HTR-8/SVneo (cell line): ENCODE measurements around the gene DPP10.
"Not testable (repeated sequence)": the region's sequence is repeated elsewhere in the genome, so short reads cannot be mapped to it uniquely, and the experiment has no call there.

ENCODE experiments used
- DNase-seq: peaks from one replicate; pipeline ENCODE4 v3.0.0; 2011; ENCODE audit warnings: low spot score, mixed read lengths; ENCODE audit not compliant: insufficient read length
- FAIRE-seq: peaks from 2 replicates; lab custom pipeline; 2011; peaks lifted over from hg19 to GRCh38; lab: Jason Lieb, UNC

DPP10 gene

DNA sequence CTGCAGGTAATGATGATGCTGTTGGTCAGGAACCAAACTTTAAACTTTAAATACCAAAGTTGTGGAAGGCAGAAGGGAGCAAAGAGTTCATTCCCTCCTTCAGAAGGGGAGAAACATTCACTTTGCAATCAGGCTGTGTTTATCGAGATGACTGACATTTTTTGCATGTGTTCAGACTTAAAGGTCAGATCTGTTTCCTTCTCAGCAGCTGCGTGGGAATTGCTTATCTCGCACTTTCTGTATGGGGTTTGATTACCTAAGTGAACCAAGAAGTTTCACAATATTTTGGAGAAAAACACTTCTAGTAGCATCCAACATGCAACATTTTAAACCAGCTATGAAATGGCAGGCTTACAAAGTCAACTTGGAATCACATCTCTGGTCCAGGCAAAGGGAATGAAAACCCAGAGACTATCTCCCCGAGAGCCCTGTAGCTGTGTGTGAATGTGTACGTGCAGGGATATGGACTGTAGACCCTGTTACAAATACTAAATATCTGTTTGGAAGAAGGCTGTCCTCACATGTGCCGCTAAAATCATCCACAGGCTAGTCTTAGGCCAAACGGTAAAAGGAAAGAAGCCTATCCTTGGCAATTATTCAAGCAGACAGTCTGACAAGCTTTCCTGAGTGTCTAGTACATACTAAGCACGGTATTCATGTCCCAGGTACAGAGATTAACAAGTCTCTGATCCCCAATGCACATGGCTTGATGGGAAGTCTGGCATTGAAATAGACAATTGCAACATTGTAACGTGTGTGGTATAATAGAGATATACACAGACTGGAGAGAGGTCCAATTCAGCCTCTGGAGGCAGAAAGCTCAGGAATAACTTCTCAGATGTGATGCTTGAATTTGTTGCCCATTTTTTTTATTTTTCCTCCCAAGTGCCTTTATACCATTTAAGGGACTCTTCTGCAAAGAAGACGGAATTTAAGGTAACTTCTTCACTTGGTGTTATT lies 483.1 kb downstream of the DPP10 start:
- FAIRE-seq, result no peak
- no peak for DNase-seq

DNA sequence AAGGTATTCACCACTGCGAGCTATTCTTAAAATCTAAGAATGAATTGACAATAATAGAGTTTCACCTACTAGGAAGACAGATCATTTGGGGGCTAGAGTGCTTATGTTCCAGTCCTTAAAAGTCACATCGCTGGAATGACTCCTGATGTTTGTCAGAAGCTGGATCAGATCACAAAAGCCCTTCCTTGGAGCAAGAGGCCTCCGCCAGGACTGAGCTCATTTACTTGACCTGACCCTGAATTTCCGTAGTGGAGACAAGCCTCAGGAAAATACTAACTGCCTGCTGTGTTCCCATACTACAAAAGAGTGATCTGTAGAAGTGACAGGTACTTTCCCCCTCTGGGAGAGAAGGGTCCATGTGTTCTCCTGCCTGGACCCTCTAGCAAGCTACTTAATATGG lies 483.9 kb downstream of the DPP10 start:
- no peak for DNase-seq
- FAIRE-seq, result no peak

DNA sequence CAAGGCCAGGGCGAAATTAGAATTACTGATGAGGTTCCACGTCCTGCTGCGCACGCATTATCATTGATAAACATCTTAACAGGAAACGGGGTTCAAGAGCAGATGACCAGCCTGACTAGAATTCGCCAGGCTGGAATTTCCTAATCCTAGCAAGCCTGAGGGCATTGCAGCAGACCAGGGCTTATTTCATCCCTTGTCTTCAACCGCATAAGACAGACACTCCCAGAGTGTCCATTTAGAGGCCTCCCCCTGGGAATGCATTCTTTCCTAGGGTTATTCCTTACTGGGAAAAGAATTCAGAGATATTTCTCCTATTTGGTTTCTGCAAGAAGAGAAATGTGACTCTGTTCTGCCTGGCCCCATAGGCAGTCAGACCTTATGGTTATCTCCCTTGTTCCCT lies 486.8 kb downstream of the DPP10 start:
- no peak for FAIRE-seq

DNA sequence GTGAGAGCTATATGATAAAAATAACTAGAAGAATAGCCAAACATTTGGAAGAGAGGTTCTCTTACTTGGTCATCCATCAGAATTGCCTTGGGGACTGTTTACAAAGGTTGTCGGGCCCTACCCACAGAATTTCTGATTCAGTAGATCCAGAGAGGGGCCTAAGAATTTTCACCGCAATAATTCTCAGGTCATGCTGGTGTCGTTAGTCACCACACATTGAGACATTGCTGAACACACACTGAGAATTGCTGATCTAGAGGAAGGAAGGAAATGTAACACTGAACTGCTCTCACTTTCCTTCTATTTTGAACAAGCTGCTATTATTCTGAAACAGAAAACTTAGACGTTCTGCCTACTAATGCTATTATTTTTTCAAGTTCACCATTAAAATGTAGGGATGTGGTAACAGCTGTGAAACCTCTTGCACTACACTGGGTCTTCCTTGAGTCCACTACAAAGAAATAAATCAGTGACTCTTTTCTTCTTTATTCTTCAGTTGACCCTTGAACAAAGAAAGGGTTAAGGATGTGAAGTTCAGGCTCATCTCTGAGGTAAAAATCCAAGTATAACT lies 491.3 kb downstream of the DPP10 start:
- DNase-seq (no peak), FAIRE-seq (no peak)

More for the DNA sequence above, 486.8 kb downstream of the DPP10 start:
- no peak for DNase-seq

DNA sequence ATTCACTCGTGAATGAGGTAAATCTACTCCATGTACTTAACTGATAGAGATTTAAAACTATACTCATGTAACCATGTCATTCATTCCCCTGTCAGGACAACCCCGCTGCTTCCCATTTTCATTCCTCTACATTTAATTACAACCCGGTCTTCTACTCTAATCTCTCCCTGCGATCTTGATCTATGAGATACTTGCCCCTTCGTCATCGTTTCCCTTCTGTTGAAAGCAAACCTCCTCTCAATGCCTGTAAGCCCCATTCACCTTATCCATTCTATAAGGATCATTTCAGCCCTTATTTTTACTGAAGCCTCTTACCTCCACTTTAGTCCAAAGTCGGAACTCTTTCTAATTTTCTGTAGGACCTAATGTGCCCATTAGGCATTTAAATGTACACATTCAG lies 492.6 kb downstream of the DPP10 start:
- DNase-seq (no peak), FAIRE-seq (no peak)

DNA sequence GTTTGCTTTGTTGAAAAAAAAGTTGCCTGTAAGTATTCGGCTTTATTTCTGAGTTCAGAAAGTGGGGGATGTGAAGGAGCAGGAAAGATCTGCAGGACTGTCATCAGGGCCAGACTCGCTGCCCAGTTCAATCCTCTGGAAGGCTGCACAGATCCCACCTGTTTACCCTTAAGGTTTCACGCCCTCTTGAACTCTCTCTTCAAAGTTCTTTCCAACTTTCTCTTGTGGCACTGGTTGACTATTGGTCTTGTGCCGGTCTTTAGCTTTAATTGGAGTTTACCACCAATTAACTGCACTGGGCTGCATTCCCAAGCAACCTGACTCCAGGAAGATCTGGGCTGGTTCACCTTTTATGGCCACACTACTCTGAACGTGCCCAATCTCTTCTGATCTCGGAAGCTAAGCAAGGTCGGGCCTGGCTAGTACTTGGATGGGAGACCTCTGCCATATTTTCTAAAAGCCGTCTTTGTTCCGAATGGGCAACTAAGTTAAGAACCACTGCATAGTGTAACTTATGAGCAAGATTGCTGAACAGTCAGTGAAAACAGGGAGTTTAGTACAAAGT lies 495.0 kb downstream of the DPP10 start:
- DNase-seq (no peak), FAIRE-seq (no peak)

DNA sequence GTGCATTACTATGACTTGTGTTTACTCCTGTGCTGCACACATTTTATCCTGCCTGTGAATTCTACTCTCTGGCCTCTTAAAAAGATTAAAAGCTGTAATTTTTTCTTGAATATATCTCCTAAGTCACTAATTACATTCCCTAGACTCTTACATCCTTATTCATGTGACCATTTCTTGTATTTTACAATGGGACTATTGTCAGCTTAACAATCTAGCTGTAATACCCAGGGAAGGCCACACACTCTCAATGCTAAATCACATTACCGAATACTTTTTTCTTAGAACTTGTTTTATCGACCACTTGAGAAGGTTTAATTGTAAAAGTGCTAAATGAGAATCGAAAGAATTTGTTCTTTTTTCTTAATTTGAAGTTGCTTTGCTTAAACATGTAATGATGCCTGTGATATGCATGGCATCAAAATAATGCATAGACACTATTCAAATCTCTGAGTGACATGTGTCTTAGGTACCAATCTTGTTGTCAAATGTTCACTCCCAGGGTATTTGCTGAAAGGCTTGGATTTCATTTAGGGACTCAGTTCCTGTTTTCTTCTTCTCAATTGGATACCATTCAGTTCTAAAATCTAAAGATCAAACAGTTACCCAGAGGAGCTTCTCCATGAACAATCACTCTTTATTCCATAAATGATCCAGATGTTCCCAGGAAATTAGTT lies 498.5 kb downstream of the DPP10 start:
- FAIRE-seq (no peak), DNase-seq (no peak)

DNA sequence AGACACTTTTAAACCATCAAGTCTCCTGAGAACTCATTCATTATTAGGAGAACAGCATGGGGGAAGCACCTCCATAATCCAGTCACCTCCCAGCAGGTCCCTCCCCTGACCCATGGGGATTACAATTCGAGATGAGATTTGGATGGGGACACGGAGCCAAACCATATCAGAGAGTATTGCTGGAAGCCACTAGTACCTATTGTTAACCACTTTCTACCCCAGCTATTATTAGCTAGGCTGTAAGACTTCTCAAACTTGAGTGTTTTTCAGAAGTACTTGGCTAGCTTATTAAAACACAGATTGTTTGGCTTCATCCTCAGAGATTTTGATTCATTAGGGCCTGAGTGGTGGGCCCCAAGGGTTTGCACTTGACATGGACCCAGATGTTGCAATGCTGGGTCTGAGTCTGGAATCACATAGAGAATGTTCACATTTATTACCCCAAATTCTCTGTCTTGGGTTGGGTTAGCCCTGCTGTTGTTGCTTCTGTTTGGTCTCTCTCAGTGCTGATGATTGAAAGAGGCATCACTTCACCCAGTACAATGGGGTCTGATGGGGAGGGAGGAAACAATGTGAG lies 506.9 kb downstream of the DPP10 start:
- no peak for DNase-seq
- FAIRE-seq, result no peak

DNA sequence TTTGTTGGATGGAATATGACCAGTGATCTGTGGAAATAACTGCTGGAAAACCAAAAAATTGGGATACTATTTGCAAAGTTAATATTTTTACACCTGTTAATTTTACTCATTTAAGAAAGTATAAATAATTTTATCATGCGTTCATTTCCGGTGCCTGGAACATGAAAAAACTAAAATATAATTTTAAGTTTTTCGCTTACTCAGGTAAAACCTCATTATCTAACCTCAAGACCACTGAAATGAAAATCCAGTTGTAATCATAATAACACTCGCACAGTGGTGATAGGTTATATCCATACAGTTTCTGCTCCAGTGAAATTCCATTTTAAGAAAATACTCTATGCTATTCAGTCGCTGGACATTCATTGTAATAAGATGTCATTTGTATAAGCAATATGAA lies 517.9 kb downstream of the DPP10 start:
- no peak for FAIRE-seq
- no peak for DNase-seq

DNA sequence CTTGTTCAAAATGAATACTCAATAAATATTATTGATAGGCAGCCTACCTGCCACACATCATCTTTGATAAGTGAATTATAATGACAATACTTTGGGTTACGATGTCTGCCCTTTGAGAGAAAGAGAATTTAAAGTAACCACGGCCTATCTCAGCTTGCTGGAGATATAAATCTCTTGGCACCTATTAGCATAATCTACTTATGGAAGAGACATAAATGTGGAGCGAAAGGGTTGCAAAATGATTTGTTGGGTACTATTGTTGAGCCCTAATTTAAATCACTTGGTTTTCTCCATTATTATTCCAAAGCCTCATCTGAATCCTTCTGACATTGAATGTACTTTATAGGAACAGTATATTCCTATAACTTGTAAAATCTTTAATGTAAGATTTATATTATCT lies 520.1 kb downstream of the DPP10 start:
- FAIRE-seq, result no peak
- no peak for DNase-seq

DNA sequence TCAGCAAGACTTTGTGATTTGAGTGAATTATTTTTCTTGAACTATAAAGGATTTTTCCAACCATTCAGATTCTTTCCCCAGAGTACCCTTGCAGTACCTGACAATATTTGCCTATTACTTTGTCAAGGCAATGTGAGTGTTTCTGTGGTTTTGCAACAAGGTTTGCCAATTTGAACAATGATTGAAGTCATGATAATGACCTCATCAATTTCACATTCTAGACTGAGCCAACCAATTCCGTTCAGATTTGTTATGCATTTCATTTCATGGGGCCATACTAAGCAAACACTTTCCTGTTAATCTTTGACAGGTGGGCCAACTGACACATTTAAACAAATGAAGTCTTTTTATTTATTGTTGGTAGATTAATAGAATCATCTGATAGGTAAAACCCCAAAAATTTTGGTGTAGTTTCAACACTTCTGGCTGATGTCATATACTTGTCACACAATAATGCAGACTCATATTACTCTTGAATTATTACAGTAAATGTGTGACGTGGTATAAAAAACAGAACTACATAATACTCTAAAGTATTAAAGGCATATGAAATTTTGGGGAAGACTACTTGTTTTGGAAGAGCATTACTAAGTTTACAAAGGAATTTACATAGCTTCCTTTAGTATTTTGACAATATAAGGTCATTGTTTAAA lies 526.4 kb downstream of the DPP10 start:
- DNase-seq, result no peak
- no peak for FAIRE-seq

DNA sequence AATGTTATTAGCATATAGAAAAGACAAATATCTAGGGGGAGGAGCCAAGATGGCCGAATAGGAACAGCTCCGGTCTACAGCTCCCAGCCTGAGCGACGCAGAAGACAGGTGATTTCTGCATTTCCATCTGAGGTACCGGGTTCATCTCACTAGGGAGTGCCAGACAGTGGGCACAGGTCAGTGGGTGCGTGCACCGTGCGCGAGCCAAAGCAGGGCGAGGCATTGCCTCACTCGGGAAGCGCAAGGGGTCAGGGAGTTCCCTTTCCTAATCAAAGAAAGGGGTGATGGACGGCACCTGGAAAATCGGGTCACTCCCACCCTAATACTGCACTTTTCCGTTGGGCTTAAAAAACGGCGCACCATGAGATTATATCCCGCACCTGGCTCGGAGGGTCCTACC lies 561.9 kb downstream of the DPP10 start:
- FAIRE-seq, DNase-seq: not testable (repeated sequence)

DNA sequence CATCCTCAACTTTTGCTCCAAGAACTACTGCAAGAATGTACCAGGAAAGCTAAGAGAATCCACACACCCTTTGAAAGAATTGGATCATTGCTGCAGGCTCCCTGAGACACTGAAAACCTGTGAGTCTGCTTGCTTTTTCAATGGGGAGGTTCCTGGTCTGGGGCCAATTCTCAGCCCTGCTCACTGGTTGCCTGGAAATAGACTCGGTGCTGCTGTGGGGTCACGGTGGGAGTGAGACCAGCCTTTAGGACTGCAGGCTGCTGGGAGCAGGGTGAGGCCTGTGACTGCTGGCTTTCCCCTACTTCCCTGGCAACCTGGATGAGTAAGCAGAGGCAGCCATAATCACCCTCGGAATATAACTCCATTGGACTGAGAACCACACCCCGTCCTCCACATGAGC lies 569.3 kb downstream of the DPP10 start:
- no peak for DNase-seq
- FAIRE-seq, result no peak

DNA sequence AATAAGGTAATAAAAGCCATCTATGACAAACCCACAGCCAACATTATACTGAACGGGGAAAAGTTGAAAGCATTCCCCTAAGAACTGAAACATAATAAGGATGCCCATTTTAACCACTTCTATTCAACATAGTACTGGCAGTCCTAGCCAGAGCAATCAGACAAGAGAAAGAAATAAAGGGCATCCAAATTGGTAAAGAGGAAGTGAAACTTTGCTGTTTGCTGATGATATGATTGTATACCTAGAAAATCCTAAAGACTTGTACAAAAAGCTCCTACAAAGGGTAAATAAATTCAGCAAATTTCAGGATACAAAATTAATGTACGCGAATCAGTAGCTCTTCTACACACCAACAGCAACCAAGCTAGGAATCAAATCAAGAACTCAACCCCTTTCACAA lies 579.6 kb downstream of the DPP10 start:
- not testable (repeated sequence) for FAIRE-seq, DNase-seq

DNA sequence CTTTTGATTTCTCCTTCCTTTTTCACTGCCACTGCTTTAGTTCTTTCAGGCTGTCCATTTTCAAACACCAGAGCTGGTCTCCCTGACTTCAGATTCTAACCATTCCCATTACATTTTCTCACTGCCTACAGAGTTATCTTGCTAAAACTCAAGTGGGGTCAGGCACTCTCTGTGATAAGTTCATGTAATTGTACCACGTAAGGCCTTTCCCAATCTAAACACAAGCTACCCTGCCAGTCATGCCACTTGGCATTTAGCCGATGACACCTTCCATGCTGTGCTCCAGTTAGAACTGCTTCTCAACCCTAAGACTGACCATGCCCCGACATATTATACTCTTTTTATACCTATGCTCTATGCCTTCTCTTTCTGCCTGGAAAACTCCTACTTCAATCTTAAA lies 592.4 kb downstream of the DPP10 start:
- FAIRE-seq, result no peak
- no peak for DNase-seq

DNA sequence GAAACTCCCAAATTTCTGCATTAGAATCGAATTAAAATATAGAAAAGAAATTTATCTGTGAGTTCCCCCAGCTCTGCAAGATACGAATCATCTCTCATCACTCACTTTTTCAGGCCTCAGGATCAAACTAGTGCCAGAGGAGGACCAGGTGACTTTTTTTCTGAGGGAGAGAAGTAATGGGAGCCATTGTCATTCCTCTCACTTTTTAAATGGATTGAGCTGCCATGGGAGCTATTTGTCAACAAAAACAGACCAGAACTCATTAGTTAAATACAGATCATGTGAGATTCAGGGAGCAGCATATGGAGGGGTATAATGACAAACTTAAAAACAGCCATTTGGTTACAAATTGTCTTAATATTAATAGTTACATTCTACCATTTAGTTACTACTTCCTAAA lies 594.4 kb downstream of the DPP10 start:
- DNase-seq (no peak), FAIRE-seq (no peak)

DNA sequence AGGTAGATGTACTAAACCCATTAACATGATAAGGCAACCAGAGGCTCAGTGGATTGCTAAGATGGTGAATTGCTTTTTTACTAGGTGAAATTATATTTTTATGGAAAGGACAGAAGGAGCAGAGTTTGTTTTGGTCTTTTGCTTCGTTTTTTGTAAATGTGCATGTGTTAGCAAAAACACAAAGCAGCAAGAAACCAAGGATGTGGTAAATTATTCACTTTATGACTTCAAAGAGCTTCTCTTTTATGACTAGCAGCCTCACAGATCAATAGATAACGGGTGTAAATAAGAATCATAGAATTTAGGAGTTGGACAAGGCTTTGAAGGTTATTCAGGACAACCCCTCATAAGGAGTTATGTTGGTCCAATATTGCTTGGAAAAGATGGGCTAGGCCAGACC lies 615.0 kb downstream of the DPP10 start:
- no peak for FAIRE-seq
- no peak for DNase-seq

DNA sequence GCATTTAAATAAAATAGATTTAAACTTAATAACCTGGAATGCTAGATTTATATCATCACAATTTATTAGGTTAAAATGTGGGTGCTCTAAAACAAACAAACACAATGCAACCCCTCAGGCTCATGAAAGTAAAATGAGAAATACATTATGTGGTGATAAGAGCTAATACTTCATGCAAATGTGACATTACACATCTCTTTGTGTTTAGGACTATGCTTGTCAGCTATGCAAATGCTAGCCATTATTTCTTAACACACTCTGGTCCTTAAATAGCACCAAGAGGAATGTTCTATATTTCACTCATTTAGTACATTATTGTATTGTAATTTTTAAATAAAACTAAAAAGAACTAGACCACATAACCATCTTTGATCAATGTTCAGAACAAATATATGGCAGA lies 627.6 kb downstream of the DPP10 start:
- no peak for DNase-seq
- no peak for FAIRE-seq

DNA sequence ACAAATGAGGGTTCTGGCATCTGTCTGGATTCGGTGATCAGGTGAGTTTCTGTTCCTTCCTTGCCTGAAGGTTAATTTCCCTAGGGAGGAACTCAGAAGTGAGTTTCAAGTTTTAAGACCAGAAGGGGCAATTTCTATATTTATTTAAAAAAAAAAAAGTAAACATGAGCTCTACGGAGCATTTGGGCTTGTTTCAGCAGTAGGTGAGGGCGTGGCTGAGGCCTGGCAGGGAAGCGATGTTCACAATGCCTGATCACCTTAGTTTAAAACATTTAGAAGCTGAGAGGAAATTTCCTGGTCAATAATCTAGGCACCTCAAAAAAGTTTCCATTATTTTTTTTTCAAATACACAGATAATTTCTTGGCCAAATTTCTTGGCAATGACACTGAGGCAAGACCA lies 629.1 kb downstream of the DPP10 start:
- DNase-seq, result no peak
- no peak for FAIRE-seq

DNA sequence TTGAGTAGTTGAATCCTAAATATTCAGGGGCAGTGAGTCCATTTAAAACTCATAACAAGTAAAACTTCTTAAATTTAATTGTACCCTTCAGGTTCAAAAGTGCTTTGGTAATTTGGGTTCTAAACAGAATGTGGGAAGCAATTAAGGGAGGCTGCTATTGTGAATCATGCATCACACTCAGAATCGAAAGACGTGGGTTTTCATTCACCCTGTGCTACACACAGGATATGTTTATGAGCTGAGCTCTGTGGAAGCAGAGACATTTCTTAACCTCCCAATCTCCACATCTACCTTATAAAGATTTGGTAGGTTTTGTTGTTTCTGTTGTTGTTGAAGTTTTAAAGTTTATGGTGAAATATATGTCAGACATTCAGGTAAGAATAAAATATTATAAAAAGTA lies 633.4 kb downstream of the DPP10 start:
- FAIRE-seq, result no peak
- no peak for DNase-seq
